ENCODE results near the gene KLF9. TPM values are rescaled to one million over a fixed set of nuclear protein-coding genes. Genes with fewer than 3 reads are reported as not detected.

Gene KLF9
- total RNA-seq, 4 donors from 2014 or later = 13.7 to 71.0 (median 17.3) TPM

DNA sequence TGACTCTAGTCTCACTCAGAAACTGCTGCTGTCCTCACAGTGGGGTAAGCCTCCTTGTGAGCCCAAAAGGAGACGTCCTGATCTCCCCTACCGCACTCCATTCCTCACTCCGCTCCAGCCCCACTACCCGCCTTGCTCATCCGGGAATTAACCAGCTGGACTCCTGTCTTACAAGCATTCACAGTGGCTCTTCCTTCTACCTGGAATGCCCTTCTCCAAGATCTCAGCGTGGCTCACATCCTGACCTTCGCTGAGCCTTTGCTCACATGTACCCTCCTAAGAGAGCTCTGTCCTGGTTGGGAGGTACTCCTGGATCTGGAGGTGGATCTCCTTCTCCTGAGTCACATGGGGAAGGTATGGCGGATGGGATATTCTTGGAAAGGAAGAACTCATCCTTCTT, 10.7 kb upstream of the KLF9 start:
- H3K36me3 ChIP-seq = no peaks in the 10 kb centered on the region
- intact Hi-C loops (cut with DNase I) = no loop called here
- DNase-seq = no peak
- H3K4me1 ChIP-seq = peaks cover 16 to 28% (median 17%) of the 10 kb centered on the region in 3 donors
- no peak overlapping the region for H3K4me3 ChIP-seq
- no peaks in the 10 kb centered on the region for H3K9me3 ChIP-seq
- H3K27me3 ChIP-seq = no peaks in the 10 kb centered on the region
- H3K27ac ChIP-seq = peak overlapping the region in 1 of 4 donors; percentile 13
- 55 to 65% methylated on average over 6 to 8 of the region's 8 CpGs for WGBS, 2 donors
- no peak for TF ChIP-seq POLR2A (IDR thresholded peaks at IDR 0.05)
- TF ChIP-seq, protein P1, sequence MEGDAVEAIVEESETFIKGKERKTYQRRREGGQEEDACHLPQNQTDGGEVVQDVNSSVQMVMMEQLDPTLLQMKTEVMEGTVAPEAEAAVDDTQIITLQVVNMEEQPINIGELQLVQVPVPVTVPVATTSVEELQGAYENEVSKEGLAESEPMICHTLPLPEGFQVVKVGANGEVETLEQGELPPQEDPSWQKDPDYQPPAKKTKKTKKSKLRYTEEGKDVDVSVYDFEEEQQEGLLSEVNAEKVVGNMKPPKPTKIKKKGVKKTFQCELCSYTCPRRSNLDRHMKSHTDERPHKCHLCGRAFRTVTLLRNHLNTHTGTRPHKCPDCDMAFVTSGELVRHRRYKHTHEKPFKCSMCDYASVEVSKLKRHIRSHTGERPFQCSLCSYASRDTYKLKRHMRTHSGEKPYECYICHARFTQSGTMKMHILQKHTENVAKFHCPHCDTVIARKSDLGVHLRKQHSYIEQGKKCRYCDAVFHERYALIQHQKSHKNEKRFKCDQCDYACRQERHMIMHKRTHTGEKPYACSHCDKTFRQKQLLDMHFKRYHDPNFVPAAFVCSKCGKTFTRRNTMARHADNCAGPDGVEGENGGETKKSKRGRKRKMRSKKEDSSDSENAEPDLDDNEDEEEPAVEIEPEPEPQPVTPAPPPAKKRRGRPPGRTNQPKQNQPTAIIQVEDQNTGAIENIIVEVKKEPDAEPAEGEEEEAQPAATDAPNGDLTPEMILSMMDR (IDR thresholded peaks at IDR 0.05) = no peak

DNA sequence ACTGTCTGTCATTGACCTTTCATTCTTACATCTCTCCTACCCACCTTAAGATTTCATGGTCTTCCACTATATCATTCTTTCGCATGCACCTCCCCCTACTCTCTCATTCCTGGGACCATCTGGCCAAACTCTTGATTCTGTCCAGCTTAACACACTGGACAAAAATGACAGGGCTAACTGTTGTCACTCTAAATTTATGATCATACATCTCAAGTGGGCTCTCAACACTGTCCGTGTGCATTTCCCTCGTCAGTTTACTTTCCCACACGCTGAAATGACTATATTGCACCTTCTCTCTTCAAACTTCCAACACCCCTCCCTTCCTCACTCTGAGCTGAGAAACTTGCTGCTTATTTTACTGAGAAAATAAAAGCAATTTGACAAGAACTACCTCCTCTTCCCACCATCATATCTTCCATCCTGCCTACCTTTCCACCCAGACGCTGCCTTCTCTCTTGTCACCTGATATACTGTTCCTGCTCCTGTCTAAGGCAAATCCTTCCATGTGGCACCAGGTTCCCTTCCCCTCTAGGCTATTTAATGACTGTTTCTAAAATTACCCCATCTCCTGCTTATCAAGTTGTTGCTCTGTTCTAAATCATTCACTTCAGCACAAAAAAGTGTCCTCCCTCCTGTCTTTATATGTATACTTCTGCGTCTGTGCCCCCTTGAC, 8.1 kb upstream of the KLF9 start:
- Histone ChIP-seq H3K27me3 (no peaks in the 10 kb centered on the region), H3K4me3 (no peak overlapping the region), H3K27ac (peak overlapping the region; percentile 96 to 100 (median 100)), H3K4me1 (peaks cover 24 to 52% (median 28%) of the 10 kb centered on the region in 3 donors), H3K9me3 (no peaks in the 10 kb centered on the region), H3K36me3 (no peaks in the 10 kb centered on the region)
- TF ChIP-seq POLR2A (IDR thresholded peaks at IDR 0.05) = no peak
- TF ChIP-seq, protein P1 (IDR thresholded peaks at IDR 0.05) = no peak
- 85 to 88% methylated on average over 6 of the region's 6 CpGs for WGBS, 2 donors
- intact Hi-C loops (cut with DNase I) = no loop called here
- no peak for DNase-seq

DNA sequence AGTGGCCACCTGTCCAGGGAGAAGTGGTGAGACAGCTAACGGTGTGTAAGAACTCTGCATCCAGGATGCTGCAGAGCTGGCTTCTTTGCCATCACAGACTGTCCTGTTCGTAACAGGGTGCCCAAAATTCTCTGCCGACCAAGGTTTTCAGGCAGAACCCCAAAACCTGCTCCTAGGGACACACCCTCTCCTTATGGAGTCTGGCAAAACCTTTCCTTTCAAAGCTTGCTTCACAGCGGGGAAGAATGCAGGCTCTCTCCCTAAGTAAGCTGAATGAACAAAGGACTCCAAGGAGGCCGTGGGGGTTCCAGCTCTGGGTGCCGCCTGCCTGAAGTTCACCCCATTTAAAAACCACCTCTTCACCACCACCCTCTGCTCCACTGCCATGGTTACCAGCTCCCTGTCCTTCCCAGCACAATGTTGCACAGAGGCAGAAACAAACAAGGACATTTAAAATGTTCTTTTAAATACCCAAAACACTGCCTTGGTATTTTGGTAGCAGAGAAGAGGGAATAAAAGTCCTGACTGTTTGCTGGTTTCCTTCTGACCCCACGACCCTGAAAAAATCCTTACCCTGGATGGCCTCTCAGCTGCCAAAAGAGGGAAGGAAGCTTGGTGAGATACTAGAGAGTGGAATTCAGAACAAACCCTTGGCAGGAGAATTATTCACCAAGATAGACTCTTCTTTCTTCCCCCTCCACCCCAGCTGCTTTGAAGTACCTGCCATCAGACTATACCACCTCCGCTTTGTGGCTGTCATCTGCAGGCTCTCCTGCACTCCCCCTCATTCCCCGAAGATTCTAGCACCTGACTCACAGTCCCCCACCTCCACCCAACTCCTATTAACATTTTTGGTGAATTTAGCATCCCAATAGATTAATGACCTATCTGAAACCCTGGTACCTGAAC, 7.1 kb upstream of the KLF9 start:
- 17 to 25% methylated on average over 7 to 8 of the region's 9 CpGs for WGBS, 2 donors
- H3K4me1 ChIP-seq = peaks cover 24 to 61% (median 36%) of the 10 kb centered on the region in 3 donors
- no peak for DNase-seq
- no peaks in the 10 kb centered on the region for H3K36me3 ChIP-seq
- H3K4me3 ChIP-seq = peak overlapping the region; percentile 38 to 72 (median 51)
- no peaks in the 10 kb centered on the region for H3K27me3 ChIP-seq
- peak overlapping the region; percentile 96 to 100 (median 100) for H3K27ac ChIP-seq
- TF ChIP-seq, protein P1 (IDR thresholded peaks at IDR 0.05) = no peak
- TF ChIP-seq POLR2A (IDR thresholded peaks at IDR 0.05) = peak in 1 of 4 donors; percentile 16
- intact Hi-C loops (cut with DNase I) = loop anchor here (2.0 kb wide), 1 partner anchor 59 kb away; no protein-coding TSS in a partner anchor
- no peaks in the 10 kb centered on the region for H3K9me3 ChIP-seq

DNA sequence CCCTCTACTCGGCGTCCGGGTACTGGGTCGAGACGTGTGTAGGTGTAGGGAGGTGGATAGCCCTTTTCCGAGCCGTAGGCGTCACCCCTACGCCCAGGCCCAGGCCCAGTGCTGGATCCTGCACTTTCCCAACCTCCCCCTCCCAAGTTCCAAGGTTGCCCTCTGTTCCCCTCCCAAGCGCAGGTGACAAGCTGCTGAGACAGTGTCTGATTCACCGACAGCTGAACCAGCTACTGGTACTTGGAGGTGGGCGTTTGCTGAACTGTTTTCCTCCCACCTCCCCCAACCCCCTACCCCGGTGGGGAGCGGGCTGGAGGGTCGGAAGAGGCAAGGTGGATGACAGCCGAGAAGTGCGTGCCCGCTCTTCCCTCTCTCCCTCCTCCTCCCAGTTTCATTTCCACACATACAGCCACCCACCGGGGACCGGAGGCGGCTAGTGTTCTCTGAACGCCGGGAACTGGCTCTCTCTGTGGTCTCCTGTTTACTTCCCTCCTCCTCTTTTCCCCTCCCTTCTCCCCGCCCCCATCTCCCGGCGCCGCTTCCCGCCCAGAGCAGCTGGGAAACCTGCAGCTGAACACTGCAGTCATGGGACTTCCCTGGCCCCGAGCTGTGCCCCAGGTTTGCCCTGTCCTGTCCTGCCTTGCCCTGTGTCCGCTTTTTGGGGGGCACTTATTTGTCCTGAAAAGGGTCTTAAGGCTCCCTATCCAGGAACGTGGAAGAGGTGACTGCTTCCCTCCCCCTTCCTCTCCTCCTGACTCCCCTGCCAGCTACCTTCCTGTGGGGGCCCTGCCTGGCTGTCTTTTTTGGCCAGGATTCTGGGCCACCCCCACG, 6.2 kb upstream of the KLF9 start:
- WGBS, 2 donors = 0 to 2% methylated on average over 18 to 22 of the region's 32 CpGs
- intact Hi-C loops (cut with DNase I) = loop anchor here (2.0 kb wide), 1 partner anchor 60 kb away; no protein-coding TSS in a partner anchor
- Histone ChIP-seq H3K4me1 (peaks cover 24 to 68% (median 36%) of the 10 kb centered on the region in 3 donors), H3K4me3 (peak overlapping the region; percentile 38 to 72 (median 51)), H3K36me3 (no peaks in the 10 kb centered on the region), H3K27ac (peak overlapping the region; percentile 96 to 100 (median 100)), H3K9me3 (no peaks in the 10 kb centered on the region), H3K27me3 (no peaks in the 10 kb centered on the region)
- TF ChIP-seq, protein P1 (IDR thresholded peaks at IDR 0.05) = no peak
- peak in 2 of 4 donors; percentile 72 to 82 for TF ChIP-seq POLR2A (IDR thresholded peaks at IDR 0.05)
- DNase-seq = peak; percentile 61

Data from esophagus squamous epithelium (tissue), 5 donors.